Measurements from ENCODE around the gene GRM4. TPM values are rescaled to one million over a fixed set of nuclear protein-coding genes. Genes with fewer than 3 reads are reported as not detected.

The GRM4 gene
- total RNA-seq, 4 donors from 2014 or later = not detected

DNA sequence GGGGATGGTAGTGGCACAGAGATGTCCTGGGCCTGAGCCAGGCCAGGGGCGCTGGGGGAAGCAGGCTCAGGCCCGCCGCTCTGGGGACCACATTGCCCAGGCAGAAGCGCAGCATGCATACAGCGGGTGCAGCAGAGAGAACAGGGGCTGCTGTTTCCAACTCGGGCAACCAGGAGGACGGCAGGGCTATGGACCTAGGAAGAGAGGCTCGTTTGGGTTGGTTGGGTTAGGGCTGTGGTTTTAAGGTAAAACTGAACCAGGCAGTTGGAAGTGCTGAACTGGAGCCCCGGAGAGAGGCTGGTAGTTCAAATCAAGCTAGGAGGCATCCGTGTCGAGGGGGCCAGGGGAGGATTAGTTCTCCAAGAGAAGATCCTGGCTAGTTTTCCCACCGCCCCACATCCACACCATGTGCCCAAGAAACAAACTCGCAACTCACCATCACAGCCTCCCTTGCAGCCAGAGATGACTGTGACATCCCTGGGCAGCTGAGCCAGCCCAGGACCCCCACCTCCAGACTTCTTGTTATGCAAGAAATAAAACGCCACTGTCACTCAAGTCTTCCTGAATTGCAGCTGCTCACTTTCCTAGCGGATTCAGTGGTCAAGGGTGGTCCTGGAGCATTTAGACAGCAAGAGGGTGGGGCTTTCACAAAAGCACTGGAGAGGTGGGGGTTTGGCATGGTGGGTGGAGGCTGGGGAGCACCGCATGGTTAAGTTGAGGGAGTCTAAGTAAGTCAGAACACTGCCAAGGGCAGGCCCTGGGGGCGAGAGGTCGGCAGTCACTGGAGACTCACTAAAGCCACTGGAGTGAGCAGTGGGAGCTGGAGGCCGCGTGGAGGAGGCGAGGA, 161.2 kb downstream of the GRM4 start:
- no peak for DNase-seq
- peaks cover 0 to 11% (median 0%) of the 10 kb centered on the region in 3 donors for H3K4me1 ChIP-seq
- WGBS, 2 donors = 73 to 78% methylated on average over 16 to 20 of the region's 21 CpGs
- H3K4me3 ChIP-seq = no peak overlapping the region
- H3K36me3 ChIP-seq = no peaks in the 10 kb centered on the region
- no peak overlapping the region for H3K27ac ChIP-seq
- H3K9me3 ChIP-seq = no peaks in the 10 kb centered on the region
- H3K27me3 ChIP-seq = peaks cover 0 to 14% (median 0%) of the 10 kb centered on the region in 4 donors
- TF ChIP-seq CTCF (IDR thresholded peaks at IDR 0.05) (no peak), POLR2A (IDR thresholded peaks at IDR 0.05) (no peak)
- intact Hi-C loops (cut with DNase I) = no loop called here

DNA sequence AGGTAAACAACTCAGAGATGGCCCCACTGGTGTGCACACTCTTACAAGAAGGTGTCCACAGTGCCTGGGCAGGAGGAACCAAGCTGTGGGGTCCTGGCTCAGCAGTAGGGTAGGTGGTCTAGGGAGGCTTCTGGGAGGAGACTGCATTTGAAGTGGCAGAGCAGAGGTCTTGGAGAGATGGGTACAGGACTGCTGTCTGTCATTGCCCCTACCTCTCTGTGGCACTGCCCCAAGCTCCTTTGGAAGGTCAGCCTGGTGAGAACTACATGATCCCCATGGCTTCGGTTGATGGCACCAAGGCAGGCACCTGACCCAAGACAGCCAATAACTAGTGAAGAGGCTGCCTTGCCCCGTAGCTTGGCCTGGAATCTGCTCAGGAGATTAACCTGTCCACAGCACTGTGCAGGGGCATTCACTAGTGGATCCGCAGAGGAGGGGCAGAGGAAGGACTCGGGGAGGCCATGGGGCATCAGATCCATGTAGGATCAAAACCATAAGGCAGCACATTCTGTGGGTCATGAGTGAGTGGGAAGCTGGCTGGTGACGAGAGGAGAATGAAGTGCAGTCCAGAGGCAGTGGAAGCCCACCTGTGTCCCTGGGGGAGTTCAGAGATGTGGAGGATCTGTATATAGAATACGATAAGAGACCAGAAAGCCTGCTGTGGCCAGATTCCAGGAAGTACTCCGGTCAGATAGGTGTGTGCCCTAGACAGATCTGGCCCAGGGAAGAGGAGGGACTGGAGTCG, 162.0 kb downstream of the GRM4 start:
- Histone ChIP-seq H3K4me1 (peaks cover 0 to 11% (median 0%) of the 10 kb centered on the region in 3 donors), H3K9me3 (no peaks in the 10 kb centered on the region), H3K27ac (no peak overlapping the region), H3K36me3 (no peaks in the 10 kb centered on the region), H3K4me3 (no peak overlapping the region), H3K27me3 (peaks cover 0 to 14% (median 0%) of the 10 kb centered on the region in 4 donors)
- DNase-seq = no peak
- intact Hi-C loops (cut with DNase I) = no loop called here
- 79% methylated on average over 7 to 8 of the region's 8 CpGs for WGBS, 2 donors
- TF ChIP-seq CTCF (IDR thresholded peaks at IDR 0.05) = no peak
- no peak for TF ChIP-seq POLR2A (IDR thresholded peaks at IDR 0.05)

DNA sequence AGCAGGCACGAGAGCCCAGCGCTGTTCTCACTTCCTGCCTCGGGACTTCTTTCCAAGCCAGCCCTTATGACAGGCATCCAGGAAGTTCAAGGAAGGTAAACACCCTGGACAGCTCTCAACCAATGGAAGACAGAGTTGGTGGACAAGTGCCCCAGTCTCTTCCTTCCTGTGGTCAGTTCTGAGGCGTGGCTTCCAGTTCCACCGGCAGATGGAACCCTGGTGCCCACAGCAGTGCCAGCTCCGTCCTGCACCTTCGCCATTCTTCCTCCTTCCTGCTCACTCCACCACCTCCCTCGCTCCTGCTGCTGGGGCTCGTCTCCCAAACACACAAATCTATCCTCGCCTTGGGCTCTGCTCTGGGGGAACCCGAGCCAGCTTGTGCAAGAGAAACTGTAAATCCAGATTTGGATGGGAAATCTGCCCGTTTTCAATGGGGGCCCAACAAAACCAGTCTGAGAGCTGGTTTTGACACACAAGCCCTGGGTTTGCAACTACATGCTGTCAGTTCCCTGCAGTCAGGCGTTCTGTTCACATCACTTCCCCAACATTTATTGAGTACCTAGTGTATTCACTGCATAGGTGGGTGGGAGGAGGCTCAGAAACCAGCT, 162.7 kb downstream of the GRM4 start:
- H3K36me3 ChIP-seq = no peaks in the 10 kb centered on the region
- intact Hi-C loops (cut with DNase I) = no loop called here
- no peak overlapping the region for H3K27ac ChIP-seq
- peaks cover 0 to 9% (median 0%) of the 10 kb centered on the region in 4 donors for H3K27me3 ChIP-seq
- TF ChIP-seq CTCF (IDR thresholded peaks at IDR 0.05) (peak in 2 of 6 experiments; percentile 7 to 14), POLR2A (IDR thresholded peaks at IDR 0.05) (no peak)
- H3K9me3 ChIP-seq = no peaks in the 10 kb centered on the region
- peaks cover 0 to 11% (median 0%) of the 10 kb centered on the region in 3 donors for H3K4me1 ChIP-seq
- peak overlapping the region in 1 of 4 donors; percentile 18 for H3K4me3 ChIP-seq
- 14 to 29% methylated on average over 12 to 13 of the region's 13 CpGs for WGBS, 2 donors
- DNase-seq = no peak

DNA sequence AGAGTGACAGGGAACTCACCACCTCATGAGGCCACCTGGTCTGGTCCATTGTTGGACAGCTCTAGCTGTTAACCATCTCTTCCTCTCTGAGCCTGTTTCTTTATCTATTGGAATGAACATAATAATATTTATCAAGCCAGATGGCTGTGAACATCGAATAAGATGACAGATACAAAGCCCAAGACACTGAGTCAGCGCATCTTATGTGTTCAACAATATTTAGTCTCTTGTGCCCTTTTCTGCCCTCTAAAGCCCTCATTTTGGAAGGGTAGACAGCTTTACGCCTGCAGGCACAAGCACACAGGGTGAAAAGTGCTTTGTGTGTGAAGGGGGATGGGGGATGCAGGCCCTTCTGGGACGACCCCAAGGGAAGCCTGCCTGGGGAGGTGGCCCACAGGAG, 164.0 kb downstream of the GRM4 start:
- intact Hi-C loops (cut with DNase I) = no loop called here
- TF ChIP-seq POLR2A (IDR thresholded peaks at IDR 0.05) = no peak
- TF ChIP-seq CTCF (IDR thresholded peaks at IDR 0.05) = no peak
- DNase-seq = no peak
- Histone ChIP-seq H3K27ac (no peak overlapping the region), H3K36me3 (no peaks in the 10 kb centered on the region), H3K27me3 (peaks cover 0 to 16% (median 0%) of the 10 kb centered on the region in 4 donors), H3K4me1 (peaks cover 0 to 11% (median 0%) of the 10 kb centered on the region in 3 donors), H3K9me3 (no peaks in the 10 kb centered on the region), H3K4me3 (no peak overlapping the region)
- 74 to 83% methylated on average over 3 to 4 of the region's 4 CpGs for whole genome bisulfite sequencing, 2 donors
